COLO829 (cell line): ENCODE data around the gene VTCN1.
A peak's percentile ranks its signal among the peaks of the same experiment; 100 is the strongest.
"Not testable (repeated sequence)": the region's sequence is repeated elsewhere in the genome, so short reads cannot be mapped to it uniquely, and the experiment has no call there.

Experiments
- DNase-seq: peaks from one replicate; pipeline ENCODE4 v3.0.0; 2012; ENCODE audit warnings: low spot score

Gene VTCN1, protein sequence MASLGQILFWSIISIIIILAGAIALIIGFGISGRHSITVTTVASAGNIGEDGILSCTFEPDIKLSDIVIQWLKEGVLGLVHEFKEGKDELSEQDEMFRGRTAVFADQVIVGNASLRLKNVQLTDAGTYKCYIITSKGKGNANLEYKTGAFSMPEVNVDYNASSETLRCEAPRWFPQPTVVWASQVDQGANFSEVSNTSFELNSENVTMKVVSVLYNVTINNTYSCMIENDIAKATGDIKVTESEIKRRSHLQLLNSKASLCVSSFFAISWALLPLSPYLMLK

GRCh38 chr1:117210831-117211261 lies at the start of gene VTCN1:
VTCN1 (minus strand) TSS chr1:117210927; CDS start chr1:117210855, 72 bp downstream.
- DNase-seq: no peak

DNA sequence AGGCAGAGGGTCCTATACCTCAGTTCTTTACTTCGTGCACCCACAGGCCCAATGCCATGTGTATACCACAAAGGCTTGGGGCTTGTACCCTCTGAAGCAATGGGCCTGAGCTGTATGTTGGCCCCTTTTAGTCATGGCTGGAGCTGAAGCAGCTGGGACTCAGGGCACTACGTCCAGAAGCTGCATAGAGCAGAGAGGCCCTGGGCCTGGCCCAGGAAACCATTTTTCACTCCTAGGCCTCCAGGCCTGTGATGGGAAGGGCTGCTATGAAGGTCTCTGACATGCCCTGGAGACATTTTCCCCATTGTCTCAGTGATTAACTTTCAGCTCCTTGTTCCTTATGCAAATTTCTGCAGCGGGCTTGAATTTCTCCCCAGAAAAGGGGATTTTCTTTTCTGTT lies 48.1 kb upstream of the VTCN1 start:
- no peak for DNase-seq

GRCh38 chr1:117258075-117258474 lies 47.3 kb upstream of the VTCN1 start:
- not testable (repeated sequence) for DNase-seq

- DNase-seq: no peak
Measured at GRCh38 chr1:117257291-117257690, 46.6 kb upstream of the VTCN1 start.

DNA sequence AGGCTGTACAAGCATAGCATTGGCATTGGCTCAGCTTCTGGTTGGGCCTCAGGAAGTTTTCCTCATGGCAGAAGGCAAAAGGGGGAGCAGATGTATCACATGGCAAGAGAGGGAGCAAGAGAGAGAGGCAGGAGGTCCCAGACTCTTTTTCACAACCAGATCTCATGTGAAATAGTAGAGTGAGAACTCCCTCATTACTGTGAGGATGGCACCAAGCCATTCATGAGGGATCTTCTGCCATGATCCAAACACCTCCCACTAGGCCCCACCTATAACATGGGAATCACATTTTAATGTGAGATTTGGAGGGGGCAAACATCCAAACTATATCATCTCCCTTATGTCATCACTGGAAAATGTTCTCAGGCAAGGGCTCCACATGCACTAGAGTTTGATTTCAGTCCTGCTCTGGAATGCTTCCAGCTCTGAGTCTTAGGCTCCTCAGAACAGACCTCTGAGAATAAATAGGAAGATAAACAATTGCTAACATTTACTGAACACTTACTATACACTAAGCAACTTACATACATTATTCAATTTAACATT lies 39.4 kb upstream of the VTCN1 start:
- no peak for DNase-seq

DNA sequence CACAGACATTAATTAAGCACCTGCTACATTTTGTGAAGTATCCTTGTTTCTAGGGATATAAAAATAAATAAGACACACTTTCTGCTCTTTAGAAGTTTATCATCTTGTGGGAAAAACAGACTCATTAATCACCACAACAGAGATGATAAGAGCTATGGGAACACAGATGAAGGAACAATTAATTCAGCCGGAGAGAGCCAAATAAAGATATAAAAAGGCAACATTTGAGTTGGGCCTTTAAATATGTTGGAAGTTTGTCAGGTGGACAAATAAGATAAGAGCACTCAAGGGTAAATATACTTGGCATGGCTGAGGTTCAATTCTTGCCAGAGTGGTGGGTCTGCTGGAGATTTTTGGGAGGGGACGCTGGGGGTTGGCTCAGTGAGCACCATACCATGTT lies 34.2 kb upstream of the VTCN1 start:
- DNase-seq: no peak

DNA sequence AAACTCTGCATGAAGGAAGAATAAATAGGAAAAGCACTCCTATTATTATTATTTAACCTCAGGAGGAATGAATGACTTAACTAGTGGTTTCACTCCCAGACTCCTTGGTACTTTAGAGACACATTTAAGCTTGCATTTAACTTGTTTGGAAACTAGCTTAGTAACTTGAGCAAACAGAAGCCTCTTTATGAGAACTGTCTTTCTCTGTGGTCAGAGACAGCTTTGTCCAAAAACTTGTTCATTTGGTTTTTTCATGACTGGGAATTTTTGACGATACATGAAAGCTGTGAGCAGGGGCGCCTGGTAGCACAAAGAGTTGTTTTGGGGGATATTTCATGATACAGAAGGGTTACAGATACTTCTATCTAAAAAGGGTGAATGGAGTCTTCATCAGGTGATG lies 33.6 kb upstream of the VTCN1 start:
- peak; percentile 58 for DNase-seq

DNA sequence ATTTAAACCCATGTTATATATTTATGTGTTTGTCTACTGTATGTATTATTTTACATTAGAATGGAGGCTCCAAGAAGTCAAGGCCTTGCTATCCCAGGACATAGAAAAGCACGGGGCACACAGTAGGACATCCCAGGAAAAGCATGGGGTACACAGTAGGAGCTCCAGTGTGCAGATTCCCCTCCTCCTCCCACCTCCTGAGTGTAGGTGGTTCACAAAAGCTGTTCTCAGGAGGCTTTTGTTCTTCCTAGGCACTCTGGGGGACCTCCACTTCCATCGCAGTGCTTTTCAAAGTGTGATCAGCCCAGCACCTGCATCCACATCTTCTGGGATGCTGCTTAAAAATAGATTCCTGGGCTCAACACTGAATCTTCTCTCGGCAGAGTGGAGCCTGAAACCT lies 30.8 kb upstream of the VTCN1 start:
- DNase-seq: no peak

- DNase-seq: no peak
Measured at GRCh38 chr1:117240547-117240946, 29.8 kb upstream of the VTCN1 start.

DNA sequence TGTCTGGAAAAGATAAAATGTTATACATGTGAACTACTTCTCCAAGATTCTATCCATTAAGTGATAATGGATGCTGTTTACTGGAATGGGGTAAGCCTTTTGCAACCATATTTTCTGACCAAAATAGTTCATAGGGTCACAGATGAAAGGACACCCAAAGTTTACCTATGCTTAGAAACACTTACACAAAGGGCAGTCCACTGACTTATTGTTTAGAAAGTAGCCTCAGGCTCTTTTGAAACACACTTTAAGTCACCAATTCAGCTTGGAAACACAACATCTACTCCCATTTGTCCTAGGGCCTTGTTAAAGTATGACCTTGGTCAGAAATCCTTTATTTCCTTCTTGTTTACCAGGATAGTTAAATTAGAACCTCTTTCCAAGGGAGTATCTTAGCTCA lies 28.7 kb upstream of the VTCN1 start:
- DNase-seq: no peak

- no peak for DNase-seq
Measured at GRCh38 chr1:117237726-117238381, 27.1 kb upstream of the VTCN1 start.

GRCh38 chr1:117235863-117236465 lies 25.2 kb upstream of the VTCN1 start:
- DNase-seq: no peak

- peak; percentile 50 for DNase-seq
Measured at GRCh38 chr1:117232531-117232930, 21.8 kb upstream of the VTCN1 start.

DNA sequence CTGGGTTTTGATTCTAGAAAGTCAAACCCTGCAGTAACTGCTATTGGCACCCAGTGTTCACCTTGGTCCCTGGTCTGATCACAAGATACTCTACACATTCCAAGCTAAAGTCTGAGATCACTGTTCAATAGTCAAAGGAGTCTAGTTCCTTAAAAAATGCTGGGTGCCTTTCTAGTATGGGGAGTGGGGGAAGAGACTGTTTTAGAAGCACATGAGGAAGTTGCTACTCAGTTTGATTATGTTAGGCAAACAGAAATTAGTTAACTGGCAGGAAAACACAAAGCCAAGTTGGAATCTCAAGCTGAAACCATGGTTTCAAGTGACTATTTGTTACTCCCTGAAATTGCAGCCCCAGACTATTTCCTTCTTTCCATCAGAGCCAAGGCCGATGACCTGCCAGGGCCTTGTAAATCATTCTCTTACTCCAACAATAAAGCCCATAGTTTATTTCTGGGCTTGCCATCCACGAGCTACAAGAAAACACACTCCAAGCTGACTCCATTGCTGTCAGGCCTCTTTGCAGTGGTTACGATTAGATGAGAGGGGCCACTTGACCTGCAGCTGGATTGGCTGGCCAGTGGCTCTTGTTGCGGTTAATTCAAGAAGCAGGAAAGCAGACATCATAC lies 21.1 kb upstream of the VTCN1 start:
- no peak for DNase-seq

- no peak for DNase-seq
Measured at GRCh38 chr1:117231312-117231711, 20.6 kb upstream of the VTCN1 start.

GRCh38 chr1:117229217-117229616 lies 18.5 kb upstream of the VTCN1 start:
- DNase-seq: no peak

DNA sequence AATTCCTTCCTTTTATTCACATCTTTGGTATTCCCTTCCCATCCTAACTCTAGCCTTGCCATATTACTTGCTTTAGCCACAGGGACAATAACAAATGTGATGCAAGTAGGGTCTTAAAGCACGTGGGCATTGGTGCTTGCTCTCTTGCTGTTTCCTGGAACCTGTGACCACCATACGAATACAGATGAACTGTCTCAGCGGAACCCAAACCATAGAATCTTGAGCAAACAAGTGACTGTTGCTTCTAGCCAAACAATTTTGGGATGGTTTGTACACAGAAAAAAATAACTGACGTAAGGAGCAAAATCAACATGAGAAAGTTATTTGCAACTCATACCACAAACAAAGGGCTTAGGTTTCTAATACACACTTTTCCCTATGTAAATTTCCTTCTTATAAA lies 15.2 kb upstream of the VTCN1 start:
- DNase-seq: no peak

DNA sequence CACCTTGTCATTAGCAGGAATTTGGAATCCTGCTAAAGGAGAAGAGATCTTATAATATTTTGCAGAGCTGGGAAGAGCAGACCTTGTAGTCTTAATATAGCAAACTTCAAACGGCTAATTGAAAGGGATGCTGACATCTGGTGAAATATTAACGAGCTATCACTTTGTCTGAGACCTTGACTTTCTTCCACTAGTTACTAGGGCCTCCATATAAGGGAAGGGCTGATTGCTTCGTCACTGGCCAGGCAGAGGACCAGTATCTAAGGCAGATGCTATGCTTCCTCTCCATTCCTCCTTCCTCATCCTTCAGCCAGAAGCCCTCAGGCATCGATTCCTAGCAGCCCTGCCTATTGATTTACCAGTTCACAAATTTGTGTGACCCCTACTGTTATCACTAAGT lies 6.0 kb upstream of the VTCN1 start:
- DNase-seq: no peak

- no peak for DNase-seq
Measured at GRCh38 chr1:117215733-117216462, 5.2 kb upstream of the VTCN1 start.

GRCh38 chr1:117215019-117215418 lies 4.3 kb upstream of the VTCN1 start:
- no peak for DNase-seq

GRCh38 chr1:117213046-117213445 lies 2.3 kb upstream of the VTCN1 start:
- DNase-seq: no peak

- no peak for DNase-seq
Measured at GRCh38 chr1:117210386-117210785, 341 bp downstream of the VTCN1 start.
